ENCODE data around the gene KCTD13. TPM values are rescaled to one million over a fixed set of nuclear protein-coding genes. Genes with fewer than 3 reads are reported as not detected.
"Not testable (repeated sequence)": the region's sequence is repeated elsewhere in the genome, so short reads cannot be mapped to it uniquely, and the experiment has no call there.

KCTD13 gene
- total RNA-seq, 1 donor from 2014 or later: 58.2 TPM

GRCh38 chr16:29961479-29962343 is 35.7 kb upstream of the KCTD13 start, which contains the start of gene TMEM219:
TSS of gene TMEM219 (plus strand) at chr16:29962079. CDS start at chr16:29963144, 1,065 bp downstream.
- peak; percentile 95 for DNase-seq (ENCODE audit: low spot score)
- H3K27ac Mint-ChIP-seq: peak within 1 kb of the TSS; percentile 83
- no peaks in the 10 kb centered on the region for H3K27me3 Mint-ChIP-seq (ENCODE audit: insufficient read depth)
- intact Hi-C loops (cut with micrococcal nuclease): loop anchor here (1.0 to 2.0 kb wide), 6 partner anchors 12 to 98 kb away; partner anchors contain the start of genes ASPHD1, CDIPT, INO80E and KCTD13
- peaks cover 7% of the 10 kb centered on the region for H3K36me3 Mint-ChIP-seq (ENCODE audit: low read depth)
- peak within 1 kb of the TSS; percentile 86 for H3K4me3 Mint-ChIP-seq
- H3K9me3 Mint-ChIP-seq: no peaks in the 10 kb centered on the region
- peaks cover 24% of the 10 kb centered on the region for H3K4me1 Mint-ChIP-seq (ENCODE audit: low read depth)

DNA sequence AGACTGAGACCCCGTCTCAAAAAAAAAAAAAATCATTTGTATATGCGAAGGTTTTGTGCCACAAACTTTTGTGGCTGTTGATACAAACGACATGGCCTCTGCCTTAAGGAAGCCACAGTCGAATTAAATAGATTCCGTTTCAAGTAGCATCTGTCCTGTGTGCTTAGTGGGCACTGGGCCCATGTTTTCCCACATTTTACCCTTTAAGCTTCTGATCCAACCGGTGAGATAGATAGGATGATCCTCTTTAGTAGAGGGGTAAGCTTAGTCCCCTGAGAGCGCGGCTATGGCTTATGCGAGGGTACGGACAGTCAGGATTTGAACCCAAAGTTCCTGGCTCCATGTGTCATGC is 35.1 kb upstream of the KCTD13 start:
- H3K4me1 Mint-ChIP-seq (ENCODE audit: low read depth): peaks cover 24% of the 10 kb centered on the region
- H3K9me3 Mint-ChIP-seq: no peaks in the 10 kb centered on the region
- peaks cover 7% of the 10 kb centered on the region for H3K36me3 Mint-ChIP-seq (ENCODE audit: low read depth)
- H3K27ac Mint-ChIP-seq: peak overlapping the region; percentile 77
- no peaks in the 10 kb centered on the region for H3K27me3 Mint-ChIP-seq (ENCODE audit: insufficient read depth)
- intact Hi-C loops (cut with micrococcal nuclease): loop anchor here (1.0 to 2.0 kb wide), 3 partner anchors 35 to 60 kb away; partner anchors contain the start of genes INO80E and KCTD13
- peak overlapping the region; percentile 83 for H3K4me3 Mint-ChIP-seq
- no peak for DNase-seq (ENCODE audit: low spot score)

- H3K4me1 Mint-ChIP-seq (ENCODE audit: low read depth): peaks cover 21% of the 10 kb centered on the region
- not testable (repeated sequence) for H3K36me3 Mint-ChIP-seq (ENCODE audit: low read depth); H3K27ac Mint-ChIP-seq; DNase-seq (ENCODE audit: low spot score); H3K4me3 Mint-ChIP-seq; H3K27me3 Mint-ChIP-seq (ENCODE audit: insufficient read depth); H3K9me3 Mint-ChIP-seq
- intact Hi-C loops (cut with micrococcal nuclease): loop anchor here (2.0 kb wide), 1 partner anchor 61 kb away; no protein-coding TSS in a partner anchor
Measured at GRCh38 chr16:29959821-29960220, 33.8 kb upstream of the KCTD13 start.

GRCh38 chr16:29959293-29959692 is 33.3 kb upstream of the KCTD13 start:
- DNase-seq (ENCODE audit: low spot score): no peak
- Mint-ChIP-seq H3K4me3 (no peak overlapping the region), H3K36me3 (ENCODE audit: low read depth) (peaks cover 3% of the 10 kb centered on the region), H3K27ac (no peak overlapping the region), H3K4me1 (ENCODE audit: low read depth) (peaks cover 19% of the 10 kb centered on the region), H3K27me3 (ENCODE audit: insufficient read depth) (no peaks in the 10 kb centered on the region), H3K9me3 (no peaks in the 10 kb centered on the region)
- intact Hi-C loops (cut with micrococcal nuclease): no loop called here

DNA sequence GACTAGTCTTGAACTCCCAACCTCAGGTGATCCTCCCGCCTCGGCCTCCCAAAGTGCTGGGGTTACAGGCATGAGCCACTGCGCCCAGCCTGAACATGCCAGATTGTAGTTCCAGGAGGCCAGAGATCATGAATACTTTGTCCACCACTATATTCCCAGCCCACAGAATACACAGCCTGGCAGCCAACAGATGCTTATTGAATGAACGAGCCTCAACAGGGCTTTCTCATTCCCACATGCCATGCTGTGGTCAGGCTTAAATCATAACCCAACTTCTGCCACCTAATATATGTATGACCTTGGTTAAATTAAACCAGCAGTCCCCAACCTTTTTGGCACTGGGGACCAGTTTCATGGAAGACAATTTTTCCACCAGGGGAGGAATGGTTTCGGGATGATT is 32.7 kb upstream of the KCTD13 start:
- no peaks in the 10 kb centered on the region for H3K27me3 Mint-ChIP-seq (ENCODE audit: insufficient read depth)
- no peak overlapping the region for H3K4me3 Mint-ChIP-seq
- H3K27ac Mint-ChIP-seq: no peak overlapping the region
- intact Hi-C loops (cut with micrococcal nuclease): no loop called here
- no peak for DNase-seq (ENCODE audit: low spot score)
- no peaks in the 10 kb centered on the region for H3K9me3 Mint-ChIP-seq
- peaks cover 3% of the 10 kb centered on the region for H3K36me3 Mint-ChIP-seq (ENCODE audit: low read depth)
- peaks cover 19% of the 10 kb centered on the region for H3K4me1 Mint-ChIP-seq (ENCODE audit: low read depth)

DNA sequence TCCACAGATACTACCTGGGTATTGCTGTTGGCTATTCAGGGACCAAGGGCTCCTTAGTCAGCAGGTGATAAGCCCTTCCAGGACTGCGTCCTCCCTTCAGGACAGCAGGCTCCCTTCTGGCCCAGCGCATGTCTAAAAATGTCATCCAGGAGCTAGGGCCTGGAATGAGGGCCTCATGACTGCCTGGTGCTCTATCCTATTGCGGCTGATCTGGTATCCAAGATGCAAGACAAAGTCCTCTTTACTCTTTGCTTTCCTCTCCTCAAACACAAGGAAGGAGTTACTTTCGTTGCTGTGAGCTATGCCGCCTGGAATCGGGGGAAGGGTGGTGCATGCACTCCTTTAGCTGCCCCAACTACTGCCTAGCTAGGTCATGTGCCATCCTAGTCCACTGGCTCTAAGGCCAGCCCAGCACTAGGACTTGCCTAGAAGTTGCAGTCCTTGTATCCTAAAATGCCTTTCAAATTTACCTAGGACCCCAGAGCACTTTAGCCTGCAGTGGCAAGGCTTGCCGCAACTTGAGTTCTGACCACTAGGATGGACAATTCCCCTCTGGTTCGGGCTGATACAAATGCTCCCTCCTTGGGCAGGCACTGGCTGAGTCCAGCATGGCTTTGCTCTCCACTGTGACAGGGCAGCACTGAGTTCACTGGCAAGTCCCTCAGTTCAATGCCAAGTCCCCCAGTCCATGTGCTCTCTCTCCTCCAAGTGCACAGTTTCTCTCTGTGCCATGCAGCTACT is 25.8 kb upstream of the KCTD13 start:
- Mint-ChIP-seq H3K27ac (no peak overlapping the region), H3K36me3 (ENCODE audit: low read depth) (no peaks in the 10 kb centered on the region), H3K9me3 (peaks cover 3% of the 10 kb centered on the region), H3K4me1 (ENCODE audit: low read depth) (no peaks in the 10 kb centered on the region), H3K27me3 (ENCODE audit: insufficient read depth) (peaks cover 9% of the 10 kb centered on the region), H3K4me3 (no peak overlapping the region)
- DNase-seq (ENCODE audit: low spot score): no peak
- intact Hi-C loops (cut with micrococcal nuclease): no loop called here

DNA sequence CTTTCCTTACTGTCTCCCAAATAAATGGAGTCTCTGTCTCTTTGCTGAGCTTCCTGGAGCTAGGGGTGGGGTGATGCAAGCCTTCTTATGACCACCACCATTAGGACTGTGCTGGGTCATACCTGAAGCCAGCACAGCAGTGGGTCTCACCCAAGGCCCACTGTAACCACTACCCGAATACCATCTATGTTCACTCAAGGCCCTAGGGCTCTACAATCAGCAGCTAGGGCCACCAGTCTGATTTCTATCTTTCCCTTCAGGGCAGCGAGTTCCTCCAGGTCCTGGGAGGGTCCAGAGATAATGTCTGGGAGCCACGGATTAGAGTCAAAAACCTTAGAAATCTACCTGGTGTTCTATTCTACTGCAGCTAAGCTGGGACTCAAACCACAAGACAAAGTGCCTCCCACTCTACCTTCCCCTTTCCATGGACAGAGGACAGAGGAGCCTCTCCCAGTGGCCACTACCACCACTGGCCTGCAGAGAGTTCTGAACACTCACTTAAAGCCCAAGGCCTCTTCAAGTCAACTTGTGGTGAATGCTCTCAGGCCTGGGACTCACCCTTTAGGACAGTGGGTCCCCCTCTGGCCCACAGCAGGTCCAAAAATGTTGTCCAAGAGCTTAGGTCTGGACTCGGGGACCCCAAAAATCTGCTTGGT is 24.9 kb upstream of the KCTD13 start:
- H3K36me3 Mint-ChIP-seq (ENCODE audit: low read depth): no peaks in the 10 kb centered on the region
- H3K27me3 Mint-ChIP-seq (ENCODE audit: insufficient read depth): peaks cover 12% of the 10 kb centered on the region
- H3K4me1 Mint-ChIP-seq (ENCODE audit: low read depth): no peaks in the 10 kb centered on the region
- H3K9me3 Mint-ChIP-seq: peaks cover 3% of the 10 kb centered on the region
- intact Hi-C loops (cut with micrococcal nuclease): no loop called here
- no peak overlapping the region for H3K4me3 Mint-ChIP-seq
- H3K27ac Mint-ChIP-seq: no peak overlapping the region
- no peak for DNase-seq (ENCODE audit: low spot score)

GRCh38 chr16:29947897-29948296 is 21.9 kb upstream of the KCTD13 start:
- H3K27me3 Mint-ChIP-seq (ENCODE audit: insufficient read depth): peaks cover 16% of the 10 kb centered on the region
- DNase-seq (ENCODE audit: low spot score): no peak
- H3K4me3 Mint-ChIP-seq: no peak overlapping the region
- peaks cover 3% of the 10 kb centered on the region for H3K9me3 Mint-ChIP-seq
- H3K4me1 Mint-ChIP-seq (ENCODE audit: low read depth): no peaks in the 10 kb centered on the region
- no peak overlapping the region for H3K27ac Mint-ChIP-seq
- no peaks in the 10 kb centered on the region for H3K36me3 Mint-ChIP-seq (ENCODE audit: low read depth)
- intact Hi-C loops (cut with micrococcal nuclease): no loop called here

DNA sequence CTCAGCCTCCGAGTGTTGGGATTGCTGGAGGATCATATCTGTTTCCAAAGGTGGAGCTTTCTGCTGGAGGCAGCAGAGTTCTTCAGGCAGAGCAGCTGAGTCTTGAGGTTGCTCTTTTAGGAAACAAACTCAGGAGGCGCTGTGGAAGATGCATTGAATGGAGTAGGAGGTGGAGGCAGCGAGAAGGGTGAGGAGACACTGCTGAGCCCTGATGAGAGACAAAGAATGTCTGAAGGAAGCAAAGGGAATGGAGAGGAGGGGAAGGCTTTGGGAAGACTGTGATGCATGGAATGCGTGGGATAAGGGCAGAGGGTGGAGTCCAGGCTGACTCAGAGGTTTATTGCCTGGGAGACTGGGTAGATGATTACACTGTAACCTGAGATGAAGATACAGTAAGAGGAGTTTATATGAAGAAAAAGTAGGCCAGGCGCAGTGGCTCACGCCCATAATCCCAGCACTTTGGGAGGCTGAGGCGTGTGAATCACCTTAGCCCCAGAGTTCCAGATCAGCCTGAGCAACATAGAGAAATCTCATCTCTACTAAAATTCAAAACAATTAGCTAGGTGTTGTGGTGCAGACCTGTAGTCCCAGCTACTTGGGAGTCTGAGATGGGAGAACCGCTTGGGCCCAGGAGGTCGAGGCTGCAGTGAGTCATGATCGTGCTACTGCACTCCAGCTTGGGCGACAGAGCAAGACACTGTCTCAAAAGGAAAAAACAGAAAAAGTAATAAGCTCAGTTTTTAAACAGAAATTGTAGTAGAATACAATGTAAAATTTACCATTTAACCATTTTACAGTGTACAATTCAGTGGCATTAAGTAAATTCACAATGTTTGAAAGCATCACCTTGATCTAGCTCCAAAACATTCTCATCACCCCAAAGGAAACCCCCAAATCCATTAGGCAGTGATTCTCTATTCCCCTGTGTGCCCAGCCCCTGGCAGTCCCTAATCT is 18.1 kb upstream of the KCTD13 start:
- Mint-ChIP-seq H3K36me3 (ENCODE audit: low read depth) (no peaks in the 10 kb centered on the region), H3K4me1 (ENCODE audit: low read depth) (no peaks in the 10 kb centered on the region), H3K27ac (no peak overlapping the region), H3K27me3 (ENCODE audit: insufficient read depth) (peaks cover 28% of the 10 kb centered on the region), H3K9me3 (no peaks in the 10 kb centered on the region), H3K4me3 (no peak overlapping the region)
- intact Hi-C loops (cut with micrococcal nuclease): loop anchor here (5.0 kb wide), 1 partner anchor 93 kb away; no protein-coding TSS in a partner anchor
- DNase-seq (ENCODE audit: low spot score): no peak

DNA sequence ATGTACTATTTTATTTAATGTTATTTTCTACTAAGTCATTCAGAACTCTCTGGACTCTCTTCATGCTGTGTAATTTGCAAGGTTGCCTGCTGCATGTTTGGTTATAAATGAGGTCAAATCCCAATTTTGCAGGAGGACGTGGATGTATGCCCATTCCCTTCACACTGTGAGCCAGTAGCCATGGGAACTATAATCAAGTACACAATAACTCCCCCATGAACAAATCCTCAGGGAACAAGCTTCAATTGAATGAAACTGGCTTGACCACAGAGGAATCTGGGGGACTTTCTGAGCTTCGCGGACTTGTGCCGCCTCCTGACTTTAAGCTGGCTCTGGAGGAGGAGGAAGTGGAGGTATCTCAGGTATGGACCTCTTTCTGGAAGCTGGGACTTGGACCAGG is 14.6 kb upstream of the KCTD13 start:
- H3K4me1 Mint-ChIP-seq (ENCODE audit: low read depth): no peaks in the 10 kb centered on the region
- H3K9me3 Mint-ChIP-seq: no peaks in the 10 kb centered on the region
- H3K4me3 Mint-ChIP-seq: no peak overlapping the region
- intact Hi-C loops (cut with micrococcal nuclease): loop anchor here (5.0 kb wide), 1 partner anchor 97 kb away; no protein-coding TSS in a partner anchor
- H3K27ac Mint-ChIP-seq: no peak overlapping the region
- peaks cover 28% of the 10 kb centered on the region for H3K27me3 Mint-ChIP-seq (ENCODE audit: insufficient read depth)
- H3K36me3 Mint-ChIP-seq (ENCODE audit: low read depth): no peaks in the 10 kb centered on the region
- no peak for DNase-seq (ENCODE audit: low spot score)

- H3K27ac Mint-ChIP-seq; intact Hi-C loops (cut with micrococcal nuclease); H3K36me3 Mint-ChIP-seq (ENCODE audit: low read depth); H3K9me3 Mint-ChIP-seq; H3K4me3 Mint-ChIP-seq; DNase-seq (ENCODE audit: low spot score): not testable (repeated sequence)
- Mint-ChIP-seq H3K4me1 (ENCODE audit: low read depth) (peaks cover 10% of the 10 kb centered on the region), H3K27me3 (ENCODE audit: insufficient read depth) (peaks cover 22% of the 10 kb centered on the region)
Measured at GRCh38 chr16:29931750-29932149, 5.7 kb upstream of the KCTD13 start.
